H1 (cell line): ENCODE data around the gene ST6GALNAC5. TPM values are rescaled to one million over a fixed set of nuclear protein-coding genes. Genes with fewer than 3 reads are reported as not detected.

Source experiments
- CTCF ChIA-PET: fragments of 300-600 bp; sonication (Branson Sonifier 250); formaldehyde crosslinking; loops from one replicate; lab custom pipeline; 2021; ENCODE audit not compliant: partially characterized antibody; lab: Charles Lee
- POLR2A ChIA-PET: fragments of 300-600 bp; sonication (Branson Sonifier 250); formaldehyde crosslinking; loops from one replicate; lab custom pipeline; 2021; ENCODE audit warnings: inconsistent platforms; ENCODE audit not compliant: partially characterized antibody; lab: Charles Lee
- DNase-seq, 2 experiments: peaks; one replicate each; pipeline versions ENCODE4 v3.0.0 to v3.0.0-alpha.2; 2010 to 2022; ENCODE audit warnings: low spot score in 2 of 2, low read depth in 1 of 2, mixed read lengths in 1 of 2
- FAIRE-seq: peaks from 2 replicates; lab custom pipeline; 2011; peaks lifted over from hg19 to GRCh38; lab: Jason Lieb, UNC
- H2AFZ ChIP-seq: 2 replicates; pipeline ENCODE4 v1.8.1; 2012; ENCODE audit warnings: low read length, inconsistent platforms
- H2AK5ac ChIP-seq: 2 replicates; pipeline ENCODE4 v1.6.1; 2013; ENCODE audit warnings: low read depth, low read length
- H2BK120ac ChIP-seq: replicated peaks from 2 replicates; pipeline ENCODE3; 2013; ENCODE audit warnings: low read depth, low read length, inconsistent platforms
- H2BK12ac ChIP-seq: 2 replicates; pipeline ENCODE4 v1.6.1; 2013; ENCODE audit warnings: low read depth, low read length
- H2BK15ac ChIP-seq: 2 replicates; pipeline ENCODE4 v1.6.1; 2013; ENCODE audit warnings: low read length
- H2BK20ac ChIP-seq: 2 replicates; pipeline ENCODE4 v1.6.1; 2013; ENCODE audit warnings: low read length
- H2BK5ac ChIP-seq: 2 replicates; pipeline ENCODE4 v1.6.1; 2013; ENCODE audit warnings: low read depth, low read length
- H3K14ac ChIP-seq: 2 replicates; pipeline ENCODE4 v1.6.1; 2013; ENCODE audit warnings: inconsistent platforms; ENCODE audit not compliant: insufficient read length
- H3K18ac ChIP-seq: 2 replicates; pipeline ENCODE4 v1.6.1; 2013; ENCODE audit warnings: low read length; ENCODE audit errors: extremely low read depth
- H3K23ac ChIP-seq: 2 replicates; pipeline ENCODE4 v1.6.1; 2013; ENCODE audit warnings: inconsistent platforms; ENCODE audit not compliant: insufficient read length
- H3K23me2 ChIP-seq: 2 replicates; pipeline ENCODE4 v1.6.1; 2013; ENCODE audit warnings: low read depth, low read length
- H3K27ac ChIP-seq: 2 replicates; pipeline ENCODE4 v1.6.1; 2011; ENCODE audit warnings: low read depth, low read length, inconsistent platforms
- H3K27me3 ChIP-seq, 4 experiments: replicated peaks in 1 of 4; 1 replicate in 1 of 4; 2 replicates in 3 of 4; pipeline versions ENCODE4 v1.6.1 to v1.8.1; 2011 to 2013; ENCODE audit warnings: low read length in 3 of 4, mild to moderate bottlenecking in 3 of 4, inconsistent platforms in 2 of 4, mixed read lengths in 2 of 4, moderate library complexity in 1 of 4; ENCODE audit not compliant: control insufficient read depth in 3 of 4, insufficient read depth in 3 of 4; ENCODE audit errors: extremely low read depth in 1 of 4
- H3K36me3 ChIP-seq, 4 experiments: 2 replicates each; pipeline versions ENCODE4 v1.6.1 to v1.8.1; 2011 to 2013; ENCODE audit warnings: mild to moderate bottlenecking in 4 of 4, low read length in 3 of 4, moderate library complexity in 2 of 4, control low read depth in 1 of 4, inconsistent platforms in 1 of 4; ENCODE audit not compliant: insufficient read depth in 4 of 4, control insufficient read depth in 2 of 4
- H3K4ac ChIP-seq: replicated peaks from 2 replicates; pipeline ENCODE3; 2013; ENCODE audit warnings: low read length, low read depth, mixed read lengths, inconsistent platforms; ENCODE audit not compliant: insufficient read length
- H3K4me1 ChIP-seq, 4 experiments: replicated peaks in 1 of 4; 1 replicate in 1 of 4; 2 replicates in 3 of 4; pipeline versions ENCODE4 v1.6.1 to v1.8.1; 2011 to 2013; ENCODE audit warnings: low read length in 3 of 4, inconsistent platforms in 2 of 4, mixed read lengths in 1 of 4; ENCODE audit not compliant: insufficient read depth in 4 of 4, control insufficient read depth in 3 of 4
- H3K4me2 ChIP-seq, 2 experiments: 2 replicates each; pipeline versions ENCODE4 v1.6.1 to v1.8.1; 2011 to 2013; ENCODE audit warnings: low read depth in 2 of 2, low read length in 2 of 2, control low read depth in 1 of 2, inconsistent platforms in 1 of 2, mild to moderate bottlenecking in 1 of 2; ENCODE audit not compliant: insufficient read depth in 1 of 2
- H3K4me3 ChIP-seq, 4 experiments: fragments of 200-600, 300-600 bp in 1 of 4; sonication (generic), shearing (Covaris generic), sonication (Bioruptor Twin) in 1 of 4; 2 replicates each; pipeline versions ENCODE4 v1.5.1 to v1.8.1; 2011 to 2016; ENCODE audit warnings: low read length in 4 of 4, low read depth in 3 of 4, control low read depth in 2 of 4, inconsistent platforms in 2 of 4, mild to moderate bottlenecking in 2 of 4, mixed read lengths in 1 of 4, moderate library complexity in 1 of 4; ENCODE audit not compliant: insufficient read depth in 2 of 4; ENCODE audit errors: extremely low read depth in 1 of 4
- H3K56ac ChIP-seq: replicated peaks from 2 replicates; pipeline ENCODE3; 2013; ENCODE audit warnings: low read depth, mild to moderate bottlenecking, mixed read lengths, low read length, inconsistent platforms; ENCODE audit not compliant: insufficient read length
- H3K79me1 ChIP-seq: 2 replicates; pipeline ENCODE4 v1.6.1; 2013; ENCODE audit warnings: low read depth, low read length, control low read depth
- H3K79me2 ChIP-seq, 2 experiments: 2 replicates each; pipeline versions ENCODE4 v1.6.1 to v1.8.1; 2012 to 2013; ENCODE audit warnings: low read length in 2 of 2, mild to moderate bottlenecking in 2 of 2, inconsistent platforms in 1 of 2; ENCODE audit not compliant: insufficient read depth in 2 of 2, control insufficient read depth in 1 of 2
- H3K9ac ChIP-seq, 4 experiments: replicated peaks in 1 of 4; 1 replicate in 1 of 4; 2 replicates in 3 of 4; pipeline versions ENCODE4 v1.6.1 to v1.8.1; 2011 to 2013; ENCODE audit warnings: low read depth in 3 of 4, low read length in 3 of 4, control low read depth in 2 of 4, mild to moderate bottlenecking in 2 of 4, moderate library complexity in 2 of 4, inconsistent platforms in 1 of 4; ENCODE audit errors: extremely low read depth in 1 of 4
- H3K9me3 ChIP-seq, 2 experiments: 2 replicates each; pipeline versions ENCODE4 v1.6.1 to v1.8.1; 2012 to 2013; ENCODE audit warnings: mild to moderate bottlenecking in 2 of 2, moderate library complexity in 2 of 2, control low read depth in 1 of 2, inconsistent platforms in 1 of 2, low read depth in 1 of 2, low read length in 1 of 2, mixed read lengths in 1 of 2; ENCODE audit not compliant: insufficient read depth in 2 of 2
- H4K20me1 ChIP-seq, 2 experiments: replicated peaks in 1 of 2; 2 replicates each; pipeline versions ENCODE3 to v1.8.1; 2011 to 2013; ENCODE audit warnings: inconsistent platforms in 2 of 2, low read length in 2 of 2, mild to moderate bottlenecking in 1 of 2; ENCODE audit not compliant: insufficient read depth in 2 of 2, control insufficient read depth in 1 of 2
- H4K5ac ChIP-seq: 2 replicates; pipeline ENCODE4 v1.6.1; 2013; ENCODE audit warnings: low read length, low read depth, mixed read lengths, inconsistent platforms; ENCODE audit not compliant: insufficient read length
- H4K8ac ChIP-seq: 2 replicates; pipeline ENCODE4 v1.8.0; 2013; ENCODE audit warnings: mild to moderate bottlenecking, moderate library complexity, low read length, inconsistent platforms; ENCODE audit not compliant: insufficient read depth; ENCODE audit errors: extremely low read depth
- H4K91ac ChIP-seq: replicated peaks from 2 replicates; pipeline ENCODE3; 2013; ENCODE audit warnings: low read length, mixed read lengths, inconsistent platforms; ENCODE audit not compliant: insufficient read length
- ATF3 ChIP-seq: IDR thresholded peaks from 2 replicates; pipeline ENCODE4 v1.6.1; 2011; ENCODE audit warnings: low read depth, mild to moderate bottlenecking, low read length; ENCODE audit not compliant: insufficient read depth
- BRCA1 ChIP-seq: IDR thresholded peaks from 2 replicates; pipeline ENCODE4 v1.6.1; 2012; ENCODE audit warnings: low read depth, low read length, improper control_type of control experiment
- CREB1 ChIP-seq: IDR thresholded peaks from 2 replicates; pipeline ENCODE4 v1.6.1; 2012; ENCODE audit warnings: inconsistent platforms
- CTCF ChIP-seq, 3 experiments: IDR thresholded peaks; 1 replicate in 2 of 3; 2 replicates in 1 of 3; pipeline versions ENCODE4 v1.5.1 to v1.6.1; 2011; ENCODE audit warnings: low read length in 3 of 3, mild to moderate bottlenecking in 3 of 3, inconsistent platforms in 2 of 3, low read depth in 1 of 3, moderate library complexity in 1 of 3; ENCODE audit not compliant: insufficient read depth in 1 of 3; ENCODE audit errors: control extremely low read depth in 1 of 3
- E2F6 ChIP-seq: IDR thresholded peaks from 2 replicates; pipeline ENCODE4 v1.6.1; 2012; ENCODE audit warnings: inconsistent platforms
- EP300 ChIP-seq, 2 experiments: IDR thresholded peaks; 1 replicate in 1 of 2; 2 replicates in 1 of 2; pipeline ENCODE4 v1.6.1; 2011 to 2012; ENCODE audit warnings: low read depth in 2 of 2, low read length in 2 of 2, mild to moderate bottlenecking in 2 of 2, borderline replicate concordance in 1 of 2, inconsistent platforms in 1 of 2, moderate library complexity in 1 of 2
- KDM4A ChIP-seq: IDR thresholded peaks from one replicate; pipeline ENCODE4 v1.7.1; 2012; ENCODE audit warnings: low read depth, mild to moderate bottlenecking, moderate library complexity, low read length, inconsistent platforms; ENCODE audit not compliant: severe bottlenecking
- RFX5 ChIP-seq: IDR thresholded peaks from 2 replicates; pipeline ENCODE4 v1.6.1; 2011; ENCODE audit warnings: low read depth, low read length, improper control_type of control experiment, borderline replicate concordance
- SIX5 ChIP-seq: IDR thresholded peaks from 2 replicates; pipeline ENCODE4 v1.6.1; 2011; ENCODE audit warnings: mild to moderate bottlenecking, low read depth, low read length
- TAF7 ChIP-seq: optimal IDR thresholded peaks from 2 replicates; pipeline ENCODE3; 2011; ENCODE audit warnings: low read depth, mild to moderate bottlenecking, inconsistent platforms, low read length, moderate library complexity, borderline replicate concordance
- TCF12 ChIP-seq: IDR thresholded peaks from 2 replicates; pipeline ENCODE4 v1.6.1; 2011; ENCODE audit warnings: low read depth, mild to moderate bottlenecking, low read length
- WGBS, 2 experiments: shearing (Covaris generic) in 1 of 2; methylation state at CpG; one replicate each; pipeline versions ENCODE4 v1.1.6 to v1.1.7; 2013 to 2015; ENCODE audit warnings: low lambda C conversion rate in 2 of 2, mixed read lengths in 2 of 2, inconsistent platforms in 1 of 2, low coverage in 1 of 2, missing lambda C conversion rate in 1 of 2; ENCODE audit not compliant: insufficient replicate concordance in 2 of 2, insufficient coverage in 1 of 2, insufficient read length in 1 of 2; ENCODE audit errors: extremely low coverage in 1 of 2, missing lambda C conversion rate in 1 of 2; 5-methylcytosine and 5-hydroxymethylcytosine counted together
- polyA plus RNA-seq, 7 experiments: library from polyadenylated mRNA; depleted of rRNA in 3 of 7; stranded (reverse) in 5 of 7; unstranded in 2 of 7; fragments of >200 nt in 5 of 7; fragments of 200-250 nt in 2 of 7; gene quantifications; 1 replicate in 5 of 7; 2 replicates in 1 of 7; 4 replicates in 1 of 7; pipeline versions ENCODE4 v1.2.1 to v1.2.3, GENCODE V29; 2011 to 2013; ENCODE audit warnings: missing spikeins in 2 of 7, mixed read lengths in 2 of 7
- total RNA-seq: library from RNA; stranded (reverse); fragmentation: NEBNext Ultra II Directional; extraction: Animal tissue kit (Norgen Biotek cat#: 25700); gene quantifications from 2 replicates; pipeline ENCODE4 v1.2.1, GENCODE V29; 2021

Gene ST6GALNAC5
- total and polyA plus RNA-seq, 2 of the 8 experiments (the other 6 are each of a cell fraction or from before 2014, with no cell fraction given) = 6.2 to 7.3 TPM

- H3K56ac ChIP-seq = no peak overlapping the region
- no peak overlapping the region for H3K4me2 ChIP-seq
- H4K8ac ChIP-seq = no peak overlapping the region
- H3K4ac ChIP-seq = no peak overlapping the region
- H2BK12ac ChIP-seq = no peak overlapping the region
- no peak overlapping the region for H2AFZ ChIP-seq
- no peak overlapping the region for H2BK15ac ChIP-seq
- H3K4me1 ChIP-seq = no peaks in the 10 kb centered on the region
- no peaks in the 10 kb centered on the region for H3K9me3 ChIP-seq
- H3K36me3 ChIP-seq = no peaks in the 10 kb centered on the region
- DNase-seq = no peak
- H3K27me3 ChIP-seq = no peaks in the 10 kb centered on the region
- H3K14ac ChIP-seq = no peak overlapping the region
- POLR2A ChIA-PET = no interaction called here
- no peak overlapping the region for H2AK5ac ChIP-seq
- no peak overlapping the region for H3K18ac ChIP-seq
- H3K79me1 ChIP-seq = no peaks in the 10 kb centered on the region
- H4K91ac ChIP-seq = no peak overlapping the region
- FAIRE-seq = no peak
- H2BK20ac ChIP-seq = no peak overlapping the region
- no peak overlapping the region for H3K9ac ChIP-seq
- H3K23me2 ChIP-seq = no peaks in the 10 kb centered on the region
- H2BK120ac ChIP-seq = no peak overlapping the region
- WGBS, 2 experiments = 84% methylated on average over 2 of the region's 2 CpGs; no CpG with 5 or more reads in 1 of the 2 experiments
- H3K23ac ChIP-seq = no peak overlapping the region
- no peaks in the 10 kb centered on the region for H4K20me1 ChIP-seq
- no peak overlapping the region for H2BK5ac ChIP-seq
- H3K79me2 ChIP-seq = no peaks in the 10 kb centered on the region
- CTCF ChIA-PET = no interaction called here
- H3K27ac ChIP-seq = no peak overlapping the region
- no peak overlapping the region for H4K5ac ChIP-seq
- no peak overlapping the region for H3K4me3 ChIP-seq
- TF ChIP-seq CREB1 = no peak
- TF ChIP-seq EP300 (IDR thresholded peaks at IDR 0.05; ENCODE audit: borderline replicate concordance in 1 of 2, low read depth in 2 of 2, low read length in 2 of 2) = no peak
- TF ChIP-seq BRCA1 = no peak
- TF ChIP-seq SIX5 = no peak
- no peak for TF ChIP-seq CTCF (IDR thresholded peaks at IDR 0.05; ENCODE audit: control extremely low read depth in 1 of 3, insufficient read depth in 1 of 3, low read depth in 1 of 3, low read length in 3 of 3)
- TF ChIP-seq TCF12 = no peak
- TF ChIP-seq TAF7 = no peak
- no peak for TF ChIP-seq KDM4A
- no peak for TF ChIP-seq ATF3
- TF ChIP-seq RFX5 = no peak
- no peak for TF ChIP-seq E2F6
These were observed 77.7 kb downstream of the ST6GALNAC5 start for GRCh38 chr1:76944942-76945341.
